Panc1 (cell line): ENCODE results near the gene TAF15. TPM values are rescaled to one million over a fixed set of nuclear protein-coding genes. Genes with fewer than 3 reads are reported as not detected.

Source experiments
- ATAC-seq: fragments of 200-7000 bp; cut with Tn5 transposase; 2 replicates; pipeline ENCODE4 v1.9.1; 2020; ENCODE audit warnings: mild to moderate bottlenecking, moderate library complexity
- BruUV-seq: library from RNA; stranded (reverse); fragments of 400-500 nt; replicated peaks from 2 replicates; lab custom pipeline; 2021; lab: Mats Ljungman, UMichigan
- CTCF ChIA-PET: fragments of 300-600 bp; sonication (Branson Sonifier 250); formaldehyde crosslinking; loops from one replicate; lab custom pipeline; 2022; ENCODE audit warnings: antibody characterized with exemption; lab: Charles Lee
- POLR2A ChIA-PET: fragments of 300-600 bp; sonication (Branson Sonifier 250); formaldehyde crosslinking; loops from one replicate; lab custom pipeline; 2022; ENCODE audit warnings: antibody characterized with exemption; lab: Charles Lee
- DNase-seq: peaks from one replicate; pipeline ENCODE4 v3.0.0-alpha.2; 2010; ENCODE audit warnings: low read depth, low spot score
- H3K27ac ChIP-seq: 2 replicates; pipeline ENCODE4 v1.5.1; 2011; ENCODE audit warnings: mild to moderate bottlenecking, low read length, inconsistent platforms
- H3K27me3 ChIP-seq: fragments of 200-500 bp; sonication (Bioruptor generic); 2 replicates; pipeline ENCODE4 v1.6.0; 2014; ENCODE audit warnings: low read length, inconsistent platforms; ENCODE audit not compliant: control insufficient read depth, insufficient read depth
- H3K36me3 ChIP-seq: fragments of 200-500 bp; sonication (Bioruptor generic); 2 replicates; pipeline ENCODE4 v1.5.1; 2014; ENCODE audit warnings: inconsistent platforms, mild to moderate bottlenecking, low read length, moderate library complexity; ENCODE audit not compliant: control insufficient read depth, insufficient read depth
- H3K4me1 ChIP-seq: 2 replicates; pipeline ENCODE4 v1.5.1; 2011; ENCODE audit warnings: inconsistent platforms, mild to moderate bottlenecking, low read length, moderate library complexity; ENCODE audit not compliant: control insufficient read depth, insufficient read depth
- H3K4me3 ChIP-seq, 2 experiments: 2 replicates each; pipeline ENCODE4 v1.5.1; 2011 to 2012; ENCODE audit warnings: low read depth in 2 of 2, low read length in 2 of 2, mild to moderate bottlenecking in 2 of 2, inconsistent platforms in 1 of 2, moderate library complexity in 1 of 2
- H3K9me3 ChIP-seq: fragments of 200-500 bp; sonication (Bioruptor generic); 2 replicates; pipeline ENCODE4 v1.5.1; 2014; ENCODE audit warnings: low read depth, mild to moderate bottlenecking, inconsistent platforms, low read length, moderate library complexity; ENCODE audit not compliant: control insufficient read depth, insufficient read depth
- POLR2AphosphoS5 ChIP-seq: IDR thresholded peaks from 2 replicates; pipeline ENCODE4 v1.6.1; 2012; ENCODE audit warnings: mild to moderate bottlenecking, low read depth, low read length, moderate library complexity
- SIN3A ChIP-seq: IDR thresholded peaks from 2 replicates; pipeline ENCODE4 v1.6.1; 2012; ENCODE audit warnings: low read depth, mild to moderate bottlenecking, low read length, moderate library complexity, borderline replicate concordance; ENCODE audit not compliant: insufficient read depth
- TCF7L2 ChIP-seq: IDR thresholded peaks from 2 replicates; pipeline ENCODE4 v1.6.1; 2011; ENCODE audit warnings: mild to moderate bottlenecking, low read depth, low read length, inconsistent platforms
- in situ Hi-C: cut with HindIII; loops from 2 replicates; pipeline ENCODE4 v1.10.0; 2016; ENCODE audit warnings: low sequenced_read_pairs, low pct_unique_long_range_greater_than_20kb
- intact Hi-C: fragments of 100-400 bp; cut with micrococcal nuclease; formaldehyde crosslinking; loops from one replicate; pipeline ENCODE4 v1.10.0; 2022; ENCODE audit not compliant: unreplicated experiment
- total RNA-seq: library from RNA; stranded (reverse); gene quantifications from one replicate; pipeline ENCODE4 v1.2.1, GENCODE V29; 2021; ENCODE audit not compliant: unreplicated experiment
- TF ChIP-seq, protein P1 (sequence below): fragments of 450-650 bp; IDR thresholded peaks from 2 replicates; pipeline ENCODE4 v1.5.1; 2017; ENCODE audit warnings: mild to moderate bottlenecking
- TF ChIP-seq, protein P2 (sequence below), 2 experiments: IDR thresholded peaks; 2 replicates each; pipeline ENCODE4 v1.6.1; 2011 to 2012; ENCODE audit warnings: low read depth in 2 of 2, control low read depth in 1 of 2, low read length in 1 of 2, mild to moderate bottlenecking in 1 of 2, moderate library complexity in 1 of 2; ENCODE audit not compliant: insufficient read depth in 1 of 2

TAF15 gene
- total RNA-seq, 1 experiment from 2014 or later, result 249 TPM

DNA sequence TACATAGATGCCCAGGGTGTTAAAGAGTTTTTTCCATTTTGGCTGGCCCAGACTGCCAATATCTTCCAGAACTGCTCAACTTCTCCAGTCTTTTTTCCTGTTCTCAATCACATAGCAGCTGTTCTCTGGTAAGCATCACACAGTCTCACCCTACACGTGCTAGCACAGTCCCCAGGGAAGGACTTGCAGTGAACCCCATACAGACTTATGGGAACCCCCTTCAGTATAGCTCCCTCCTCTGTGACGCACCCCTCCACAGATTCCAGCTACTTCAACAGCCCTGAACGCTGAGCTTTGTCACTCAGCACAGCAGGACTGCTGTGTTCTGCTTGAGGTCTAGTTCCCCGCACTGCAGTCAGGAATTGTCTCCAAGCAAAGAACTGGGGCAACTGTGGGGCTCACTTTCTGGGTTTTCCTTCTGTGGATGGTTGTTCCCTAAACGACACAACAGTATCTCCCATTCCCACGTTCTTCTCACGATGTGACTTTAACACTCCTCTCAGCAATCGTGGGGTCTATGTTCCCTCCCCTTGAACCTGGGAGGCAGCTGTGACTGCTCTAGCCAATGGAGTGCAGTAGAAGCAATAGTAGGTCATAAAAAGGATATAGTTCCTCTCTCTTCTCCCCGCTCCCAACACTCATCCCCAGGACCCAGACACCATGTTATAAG, 17.5 kb upstream of the TAF15 start:
- Histone ChIP-seq H3K4me1 (peaks cover 26% of the 10 kb centered on the region), H3K27ac (no peak overlapping the region), H3K9me3 (no peaks in the 10 kb centered on the region), H3K27me3 (peaks cover 9% of the 10 kb centered on the region), H3K36me3 (no peaks in the 10 kb centered on the region), H3K4me3 (no peak overlapping the region)
- ChIA-PET POLR2A (no interaction called here), CTCF (interaction anchor here (1.7 kb wide), 1 partner anchor 28 kb away, joined by 5 read pairs; no protein-coding TSS in a partner anchor)
- intact Hi-C loops (no loop called here), in situ Hi-C loops (no loop called here)
- BruUV-seq, result no TSS peak
- TF ChIP-seq, protein P1, sequence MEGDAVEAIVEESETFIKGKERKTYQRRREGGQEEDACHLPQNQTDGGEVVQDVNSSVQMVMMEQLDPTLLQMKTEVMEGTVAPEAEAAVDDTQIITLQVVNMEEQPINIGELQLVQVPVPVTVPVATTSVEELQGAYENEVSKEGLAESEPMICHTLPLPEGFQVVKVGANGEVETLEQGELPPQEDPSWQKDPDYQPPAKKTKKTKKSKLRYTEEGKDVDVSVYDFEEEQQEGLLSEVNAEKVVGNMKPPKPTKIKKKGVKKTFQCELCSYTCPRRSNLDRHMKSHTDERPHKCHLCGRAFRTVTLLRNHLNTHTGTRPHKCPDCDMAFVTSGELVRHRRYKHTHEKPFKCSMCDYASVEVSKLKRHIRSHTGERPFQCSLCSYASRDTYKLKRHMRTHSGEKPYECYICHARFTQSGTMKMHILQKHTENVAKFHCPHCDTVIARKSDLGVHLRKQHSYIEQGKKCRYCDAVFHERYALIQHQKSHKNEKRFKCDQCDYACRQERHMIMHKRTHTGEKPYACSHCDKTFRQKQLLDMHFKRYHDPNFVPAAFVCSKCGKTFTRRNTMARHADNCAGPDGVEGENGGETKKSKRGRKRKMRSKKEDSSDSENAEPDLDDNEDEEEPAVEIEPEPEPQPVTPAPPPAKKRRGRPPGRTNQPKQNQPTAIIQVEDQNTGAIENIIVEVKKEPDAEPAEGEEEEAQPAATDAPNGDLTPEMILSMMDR, result no peak
- TF ChIP-seq, protein P2, sequence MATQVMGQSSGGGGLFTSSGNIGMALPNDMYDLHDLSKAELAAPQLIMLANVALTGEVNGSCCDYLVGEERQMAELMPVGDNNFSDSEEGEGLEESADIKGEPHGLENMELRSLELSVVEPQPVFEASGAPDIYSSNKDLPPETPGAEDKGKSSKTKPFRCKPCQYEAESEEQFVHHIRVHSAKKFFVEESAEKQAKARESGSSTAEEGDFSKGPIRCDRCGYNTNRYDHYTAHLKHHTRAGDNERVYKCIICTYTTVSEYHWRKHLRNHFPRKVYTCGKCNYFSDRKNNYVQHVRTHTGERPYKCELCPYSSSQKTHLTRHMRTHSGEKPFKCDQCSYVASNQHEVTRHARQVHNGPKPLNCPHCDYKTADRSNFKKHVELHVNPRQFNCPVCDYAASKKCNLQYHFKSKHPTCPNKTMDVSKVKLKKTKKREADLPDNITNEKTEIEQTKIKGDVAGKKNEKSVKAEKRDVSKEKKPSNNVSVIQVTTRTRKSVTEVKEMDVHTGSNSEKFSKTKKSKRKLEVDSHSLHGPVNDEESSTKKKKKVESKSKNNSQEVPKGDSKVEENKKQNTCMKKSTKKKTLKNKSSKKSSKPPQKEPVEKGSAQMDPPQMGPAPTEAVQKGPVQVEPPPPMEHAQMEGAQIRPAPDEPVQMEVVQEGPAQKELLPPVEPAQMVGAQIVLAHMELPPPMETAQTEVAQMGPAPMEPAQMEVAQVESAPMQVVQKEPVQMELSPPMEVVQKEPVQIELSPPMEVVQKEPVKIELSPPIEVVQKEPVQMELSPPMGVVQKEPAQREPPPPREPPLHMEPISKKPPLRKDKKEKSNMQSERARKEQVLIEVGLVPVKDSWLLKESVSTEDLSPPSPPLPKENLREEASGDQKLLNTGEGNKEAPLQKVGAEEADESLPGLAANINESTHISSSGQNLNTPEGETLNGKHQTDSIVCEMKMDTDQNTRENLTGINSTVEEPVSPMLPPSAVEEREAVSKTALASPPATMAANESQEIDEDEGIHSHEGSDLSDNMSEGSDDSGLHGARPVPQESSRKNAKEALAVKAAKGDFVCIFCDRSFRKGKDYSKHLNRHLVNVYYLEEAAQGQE (IDR thresholded peaks at IDR 0.05; ENCODE audit: insufficient read depth in 1 of 2, low read depth in 2 of 2, low read length in 1 of 2), result no peak
- no peak for TF ChIP-seq SIN3A
- TF ChIP-seq TCF7L2, result no peak
- TF ChIP-seq POLR2AphosphoS5, result no peak
- no peak for DNase-seq
- ATAC-seq, result no peak

DNA sequence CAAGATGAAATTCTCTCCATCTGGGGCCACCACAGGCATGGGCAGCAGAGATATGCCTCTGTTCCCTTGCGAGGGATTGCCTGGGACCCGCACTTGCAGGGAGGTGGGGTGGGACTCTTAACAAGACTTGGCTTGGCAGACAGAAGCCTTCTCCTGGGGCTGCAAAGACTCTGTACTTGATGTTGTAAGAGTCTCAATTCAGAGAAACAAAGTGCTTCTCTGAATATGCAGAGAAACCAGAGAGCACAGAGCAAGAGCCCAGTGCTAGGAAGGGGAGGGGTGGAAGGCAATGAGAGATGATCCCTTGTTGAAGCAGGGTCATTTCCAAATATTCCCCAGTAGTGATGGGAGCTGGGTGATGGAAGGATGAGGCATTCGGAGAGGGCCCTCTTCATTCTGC, 16.0 kb upstream of the TAF15 start:
- in situ Hi-C loops, result no loop called here

More for the DNA sequence above, 16.0 kb upstream of the TAF15 start:
- Histone ChIP-seq H3K27me3 (peaks cover 12% of the 10 kb centered on the region), H3K4me1 (peaks cover 13% of the 10 kb centered on the region), H3K9me3 (no peaks in the 10 kb centered on the region), H3K4me3 (no peak overlapping the region), H3K27ac (no peak overlapping the region), H3K36me3 (no peaks in the 10 kb centered on the region)
- no peak for ATAC-seq
- no peak for DNase-seq
- no TSS peak for BruUV-seq
- no peak for TF ChIP-seq POLR2AphosphoS5
- TF ChIP-seq TCF7L2, result no peak
- TF ChIP-seq SIN3A, result no peak
- TF ChIP-seq, protein P2 (IDR thresholded peaks at IDR 0.05; ENCODE audit: insufficient read depth in 1 of 2, low read depth in 2 of 2, low read length in 1 of 2), result no peak
- TF ChIP-seq, protein P1, result no peak
- POLR2A ChIA-PET, result no interaction called here
- CTCF ChIA-PET, result no interaction called here
- intact Hi-C loops, result no loop called here
